ENCODE results near the gene SRL. TPM values are rescaled to one million over a fixed set of nuclear protein-coding genes. Genes with fewer than 3 reads are reported as not detected.
A peak's percentile ranks its signal among the peaks of the same experiment; 100 is the strongest.

SRL gene
- total and polyA plus RNA-seq, 7 donors, result 0.33 to 1.2 (median 0.60) TPM

DNA sequence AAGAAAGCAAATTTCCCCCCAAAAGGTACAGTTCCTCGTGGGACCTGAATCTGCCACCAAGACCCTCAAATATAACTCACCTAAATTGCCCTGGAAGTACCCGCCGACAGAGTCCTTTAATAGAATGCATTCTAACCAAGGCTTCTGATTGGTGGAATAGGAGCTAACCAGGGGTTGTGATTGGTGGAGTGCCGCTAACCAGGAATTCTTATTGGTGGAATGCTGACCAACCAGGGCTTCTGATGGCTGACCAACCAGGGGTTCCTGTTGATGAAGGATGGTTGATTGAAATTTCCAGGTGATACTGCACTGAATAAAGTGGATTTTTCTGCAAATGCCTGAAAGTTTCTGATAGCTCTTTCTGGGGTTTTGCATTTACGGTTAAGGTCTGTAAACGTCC is 24.5 kb upstream of the SRL start:
- Histone ChIP-seq H3K36me3 (peaks cover 0 to 12% (median 3%) of the 10 kb centered on the region in 4 donors), H3K27ac (no peak overlapping the region), H3K27me3 (no peaks in the 10 kb centered on the region), H3K4me1 (peaks cover 0 to 33% (median 28%) of the 10 kb centered on the region in 4 donors), H3K9me3 (no peaks in the 10 kb centered on the region), H3K4me3 (no peak overlapping the region)
- intact Hi-C loops (cut with DNase I), result no loop called here
- DNase-seq, result no peak
- 94 to 95% methylated on average over 6 of the region's 6 CpGs for WGBS, 2 donors
- TF ChIP-seq EP300 (IDR thresholded peaks at IDR 0.05) (no peak), POLR2AphosphoS5 (IDR thresholded peaks at IDR 0.05) (no peak)

GRCh38 chr16:4265676-4266075 is 23.8 kb upstream of the SRL start:
- Histone ChIP-seq H3K27me3 (no peaks in the 10 kb centered on the region), H3K4me1 (peaks cover 0 to 26% (median 22%) of the 10 kb centered on the region in 4 donors), H3K9me3 (no peaks in the 10 kb centered on the region), H3K4me3 (no peak overlapping the region), H3K27ac (no peak overlapping the region), H3K36me3 (peaks cover 0 to 12% (median 3%) of the 10 kb centered on the region in 4 donors)
- 55 to 78% methylated on average over 7 of the region's 7 CpGs for WGBS, 2 donors
- intact Hi-C loops (cut with DNase I), result no loop called here
- no peak for TF ChIP-seq POLR2A (IDR thresholded peaks at IDR 0.05)
- TF ChIP-seq POLR2AphosphoS5 (IDR thresholded peaks at IDR 0.05), result no peak
- TF ChIP-seq EP300 (IDR thresholded peaks at IDR 0.05), result no peak
- no peak for DNase-seq

DNA sequence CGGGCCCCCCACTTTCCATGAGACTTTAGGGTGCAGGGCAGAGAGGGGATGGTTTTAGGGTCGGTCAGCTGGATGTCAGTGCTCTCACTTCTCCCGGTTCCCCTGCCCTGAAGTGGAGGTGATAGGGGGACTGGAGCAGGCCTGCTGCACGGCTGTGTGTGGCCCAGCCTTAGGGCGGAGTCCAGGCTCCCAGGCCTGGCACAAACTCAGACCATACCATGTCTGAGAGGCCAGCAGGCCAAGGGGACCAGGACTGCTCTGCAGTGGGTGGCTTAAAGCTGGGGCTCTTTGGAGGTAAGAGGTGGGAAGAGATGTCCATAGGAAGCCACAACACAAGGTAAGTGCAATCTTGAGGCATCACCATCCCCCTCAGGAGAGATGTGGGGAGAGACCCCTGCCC is 22.7 kb upstream of the SRL start:
- DNase-seq, result no peak
- Histone ChIP-seq H3K27me3 (no peaks in the 10 kb centered on the region), H3K36me3 (peaks cover 0 to 22% (median 3%) of the 10 kb centered on the region in 4 donors), H3K9me3 (no peaks in the 10 kb centered on the region), H3K27ac (peak overlapping the region in 3 of 4 donors; percentile 37 to 64 (median 56)), H3K4me3 (no peak overlapping the region), H3K4me1 (peaks cover 0 to 22% (median 20%) of the 10 kb centered on the region in 4 donors)
- WGBS, 2 donors, result 41 to 72% methylated on average over 5 of the region's 5 CpGs
- no peak for TF ChIP-seq POLR2A (IDR thresholded peaks at IDR 0.05)
- TF ChIP-seq EP300 (IDR thresholded peaks at IDR 0.05), result no peak
- TF ChIP-seq POLR2AphosphoS5 (IDR thresholded peaks at IDR 0.05), result no peak
- no peak for TF ChIP-seq CTCF (IDR thresholded peaks at IDR 0.05)
- intact Hi-C loops (cut with DNase I), result no loop called here

DNA sequence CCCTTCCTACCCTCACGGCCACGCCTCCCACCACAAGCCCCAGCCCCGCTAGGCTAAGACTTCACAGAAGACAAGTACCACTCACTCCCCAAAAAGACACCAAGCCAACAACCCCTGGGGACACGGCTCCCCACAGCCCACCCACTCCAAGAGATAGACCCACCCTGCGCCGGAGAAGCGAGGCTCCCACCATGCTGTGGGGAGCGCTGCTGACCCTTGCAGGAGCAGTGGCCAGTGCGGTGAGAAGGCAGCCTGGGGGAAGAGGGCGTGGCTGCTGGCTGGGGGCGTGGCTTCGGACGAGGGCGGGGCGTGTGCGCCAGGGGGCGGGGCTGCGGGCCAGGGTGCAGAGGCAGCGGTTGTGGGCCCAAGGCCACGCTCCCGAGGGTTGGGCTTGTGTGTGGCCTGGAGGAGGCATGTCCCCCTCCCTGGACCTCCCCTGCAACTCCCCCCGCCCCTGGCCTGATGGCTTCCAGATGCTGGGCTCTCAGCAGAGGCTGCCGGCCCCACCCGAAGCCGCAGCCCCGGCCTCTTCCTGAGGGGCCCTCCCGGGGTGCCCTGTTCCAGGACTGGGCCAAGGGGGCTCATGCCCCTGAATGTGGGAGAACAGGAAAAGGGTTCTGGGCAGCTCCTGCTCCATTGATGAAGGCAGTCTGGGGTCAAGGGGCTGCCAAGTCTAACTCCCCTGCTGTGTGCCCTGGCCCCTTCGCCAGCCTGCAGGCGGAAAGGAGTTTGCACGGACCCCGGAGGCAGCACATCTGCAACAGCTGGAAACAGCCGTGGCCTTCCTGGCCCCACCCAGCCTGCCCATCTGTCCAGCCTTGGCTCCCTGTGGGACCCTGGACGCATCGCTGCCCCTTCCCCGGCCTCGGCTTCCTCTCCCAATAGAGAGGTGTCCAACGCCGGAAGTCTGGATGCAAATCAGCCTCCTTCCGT is 21.9 kb upstream of the SRL start:
- Histone ChIP-seq H3K27ac (peak overlapping the region in 3 of 4 donors; percentile 37 to 64 (median 56)), H3K9me3 (no peaks in the 10 kb centered on the region), H3K27me3 (no peaks in the 10 kb centered on the region), H3K4me3 (peak overlapping the region in 2 of 4 donors; percentile 13 to 21), H3K36me3 (peaks cover 0 to 23% (median 3%) of the 10 kb centered on the region in 4 donors), H3K4me1 (peaks cover 0 to 22% (median 20%) of the 10 kb centered on the region in 4 donors)
- TF ChIP-seq CTCF (IDR thresholded peaks at IDR 0.05) (no peak), POLR2A (IDR thresholded peaks at IDR 0.05) (no peak), POLR2AphosphoS5 (IDR thresholded peaks at IDR 0.05) (peak in 2 of 4 donors; percentile 22 to 58), EP300 (IDR thresholded peaks at IDR 0.05) (no peak)
- intact Hi-C loops (cut with DNase I), result no loop called here
- DNase-seq, result peak; percentile 96
- WGBS, 2 donors, result 62 to 72% methylated on average over 39 of the region's 39 CpGs

GRCh38 chr16:4262303-4262835 is 20.5 kb upstream of the SRL start:
- TF ChIP-seq CTCF (IDR thresholded peaks at IDR 0.05), result no peak
- TF ChIP-seq POLR2A (IDR thresholded peaks at IDR 0.05), result no peak
- no peak for TF ChIP-seq POLR2AphosphoS5 (IDR thresholded peaks at IDR 0.05)
- no peak for TF ChIP-seq EP300 (IDR thresholded peaks at IDR 0.05)
- H3K9me3 ChIP-seq, result no peaks in the 10 kb centered on the region
- no peak overlapping the region for H3K4me3 ChIP-seq
- H3K27ac ChIP-seq, result no peak overlapping the region
- 94 to 96% methylated on average over 22 of the region's 22 CpGs for WGBS, 2 donors
- no peak for DNase-seq
- H3K27me3 ChIP-seq, result no peaks in the 10 kb centered on the region
- H3K4me1 ChIP-seq, result peaks cover 0 to 22% (median 20%) of the 10 kb centered on the region in 4 donors
- intact Hi-C loops (cut with DNase I), result no loop called here
- H3K36me3 ChIP-seq, result peaks cover 0 to 31% (median 3%) of the 10 kb centered on the region in 4 donors

Measured in sigmoid colon (tissue), 7 donors.